ENCODE measurements around the gene PODN.

DNA sequence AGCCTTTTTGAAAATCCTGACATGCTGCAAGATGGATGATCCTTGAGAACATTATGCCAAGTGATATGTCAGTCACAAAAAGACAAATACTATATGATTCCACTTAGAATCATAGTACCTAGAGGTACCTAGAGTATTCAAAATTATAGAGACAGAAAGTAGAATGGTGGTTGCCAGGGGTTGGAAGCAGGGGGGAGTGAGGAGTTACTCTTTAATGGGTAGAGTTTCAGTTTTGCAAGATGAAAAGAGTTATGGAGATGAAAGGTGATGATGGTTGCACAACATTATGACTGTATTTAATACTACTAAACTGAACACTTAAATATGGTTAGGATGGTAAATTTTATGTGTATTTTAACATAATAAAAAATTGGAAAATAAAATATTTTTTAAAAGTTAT lies 37.9 kb upstream of the PODN start:
- TF ChIP-seq, protein P1, sequence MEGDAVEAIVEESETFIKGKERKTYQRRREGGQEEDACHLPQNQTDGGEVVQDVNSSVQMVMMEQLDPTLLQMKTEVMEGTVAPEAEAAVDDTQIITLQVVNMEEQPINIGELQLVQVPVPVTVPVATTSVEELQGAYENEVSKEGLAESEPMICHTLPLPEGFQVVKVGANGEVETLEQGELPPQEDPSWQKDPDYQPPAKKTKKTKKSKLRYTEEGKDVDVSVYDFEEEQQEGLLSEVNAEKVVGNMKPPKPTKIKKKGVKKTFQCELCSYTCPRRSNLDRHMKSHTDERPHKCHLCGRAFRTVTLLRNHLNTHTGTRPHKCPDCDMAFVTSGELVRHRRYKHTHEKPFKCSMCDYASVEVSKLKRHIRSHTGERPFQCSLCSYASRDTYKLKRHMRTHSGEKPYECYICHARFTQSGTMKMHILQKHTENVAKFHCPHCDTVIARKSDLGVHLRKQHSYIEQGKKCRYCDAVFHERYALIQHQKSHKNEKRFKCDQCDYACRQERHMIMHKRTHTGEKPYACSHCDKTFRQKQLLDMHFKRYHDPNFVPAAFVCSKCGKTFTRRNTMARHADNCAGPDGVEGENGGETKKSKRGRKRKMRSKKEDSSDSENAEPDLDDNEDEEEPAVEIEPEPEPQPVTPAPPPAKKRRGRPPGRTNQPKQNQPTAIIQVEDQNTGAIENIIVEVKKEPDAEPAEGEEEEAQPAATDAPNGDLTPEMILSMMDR (IDR thresholded peaks at IDR 0.05), result no peak
- no peak for TF ChIP-seq POLR2A (IDR thresholded peaks at IDR 0.05)
